Measurements from ENCODE around the gene ABLIM2.

DNA sequence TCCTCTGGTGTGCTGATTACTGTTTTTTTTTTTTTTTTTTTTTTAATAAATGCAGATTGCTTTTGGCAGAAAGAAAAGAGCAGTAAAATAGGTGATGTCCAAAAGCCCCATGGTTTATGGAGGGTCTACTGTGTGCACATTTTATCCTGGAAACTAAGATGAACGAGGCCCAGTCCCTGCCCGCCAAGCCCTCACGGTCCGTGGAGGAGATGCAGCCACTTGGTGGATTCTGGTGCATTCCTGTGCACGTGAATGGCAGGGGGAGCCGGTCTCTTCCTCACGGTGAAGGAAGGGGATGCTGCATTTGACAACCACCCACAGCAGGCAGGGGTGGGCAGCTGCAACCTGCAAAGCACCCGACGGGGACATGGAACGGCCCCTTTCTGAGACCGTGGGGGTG lies 118.8 kb downstream of the ABLIM2 start:
- TF ChIP-seq CSDC2 (CRISPR knock-in tag; IDR thresholded peaks at IDR 0.05) = no peak
- no peak for TF ChIP-seq ARNTL (CRISPR knock-in tag; IDR thresholded peaks at IDR 0.05; ENCODE audit: borderline replicate concordance, low read depth)
- TF ChIP-seq ZFP3 (CRISPR knock-in tag; IDR thresholded peaks at IDR 0.05) = no peak
- TF ChIP-seq, protein P1, sequence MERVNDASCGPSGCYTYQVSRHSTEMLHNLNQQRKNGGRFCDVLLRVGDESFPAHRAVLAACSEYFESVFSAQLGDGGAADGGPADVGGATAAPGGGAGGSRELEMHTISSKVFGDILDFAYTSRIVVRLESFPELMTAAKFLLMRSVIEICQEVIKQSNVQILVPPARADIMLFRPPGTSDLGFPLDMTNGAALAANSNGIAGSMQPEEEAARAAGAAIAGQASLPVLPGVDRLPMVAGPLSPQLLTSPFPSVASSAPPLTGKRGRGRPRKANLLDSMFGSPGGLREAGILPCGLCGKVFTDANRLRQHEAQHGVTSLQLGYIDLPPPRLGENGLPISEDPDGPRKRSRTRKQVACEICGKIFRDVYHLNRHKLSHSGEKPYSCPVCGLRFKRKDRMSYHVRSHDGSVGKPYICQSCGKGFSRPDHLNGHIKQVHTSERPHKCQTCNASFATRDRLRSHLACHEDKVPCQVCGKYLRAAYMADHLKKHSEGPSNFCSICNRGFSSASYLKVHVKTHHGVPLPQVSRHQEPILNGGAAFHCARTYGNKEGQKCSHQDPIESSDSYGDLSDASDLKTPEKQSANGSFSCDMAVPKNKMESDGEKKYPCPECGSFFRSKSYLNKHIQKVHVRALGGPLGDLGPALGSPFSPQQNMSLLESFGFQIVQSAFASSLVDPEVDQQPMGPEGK (CRISPR knock-in tag; IDR thresholded peaks at IDR 0.05; ENCODE audit: borderline replicate concordance) = no peak
- no peak for TF ChIP-seq ZFP30 (CRISPR knock-in tag; IDR thresholded peaks at IDR 0.05)
- no peak for TF ChIP-seq ISL1 (CRISPR knock-in tag; IDR thresholded peaks at IDR 0.05)
- TF ChIP-seq, protein P2, sequence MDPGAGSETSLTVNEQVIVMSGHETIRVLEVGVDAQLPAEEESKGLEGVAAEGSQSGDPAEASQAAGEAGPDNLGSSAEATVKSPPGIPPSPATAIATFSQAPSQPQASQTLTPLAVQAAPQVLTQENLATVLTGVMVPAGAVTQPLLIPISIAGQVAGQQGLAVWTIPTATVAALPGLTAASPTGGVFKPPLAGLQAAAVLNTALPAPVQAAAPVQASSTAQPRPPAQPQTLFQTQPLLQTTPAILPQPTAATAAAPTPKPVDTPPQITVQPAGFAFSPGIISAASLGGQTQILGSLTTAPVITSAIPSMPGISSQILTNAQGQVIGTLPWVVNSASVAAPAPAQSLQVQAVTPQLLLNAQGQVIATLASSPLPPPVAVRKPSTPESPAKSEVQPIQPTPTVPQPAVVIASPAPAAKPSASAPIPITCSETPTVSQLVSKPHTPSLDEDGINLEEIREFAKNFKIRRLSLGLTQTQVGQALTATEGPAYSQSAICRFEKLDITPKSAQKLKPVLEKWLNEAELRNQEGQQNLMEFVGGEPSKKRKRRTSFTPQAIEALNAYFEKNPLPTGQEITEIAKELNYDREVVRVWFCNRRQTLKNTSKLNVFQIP (CRISPR knock-in tag; IDR thresholded peaks at IDR 0.05; ENCODE audit: borderline replicate concordance, low read depth) = no peak
- TF ChIP-seq PPARA (CRISPR knock-in tag; IDR thresholded peaks at IDR 0.05; ENCODE audit: borderline replicate concordance) = no peak
- TF ChIP-seq BACH2 (CRISPR knock-in tag; IDR thresholded peaks at IDR 0.05; ENCODE audit: borderline replicate concordance) = no peak
- TF ChIP-seq RARB (CRISPR knock-in tag; IDR thresholded peaks at IDR 0.05) = no peak
- no peak for TF ChIP-seq ZNF8 (CRISPR knock-in tag; IDR thresholded peaks at IDR 0.05)
- TF ChIP-seq TCF4 (CRISPR knock-in tag; IDR thresholded peaks at IDR 0.05; ENCODE audit: borderline replicate concordance) = no peak
- no peak for TF ChIP-seq ZNF565 (CRISPR knock-in tag; conservative IDR thresholded peaks at IDR 0.05; ENCODE audit: low read depth)
- no peak for TF ChIP-seq CSRNP3 (CRISPR knock-in tag; IDR thresholded peaks at IDR 0.05)

Data from SK-N-SH treated with all-trans-retinoic acid at 6 μM for 48 hours (cell line).